KMS-11 (cell line): Measurements from ENCODE around the gene CACNA1I.

Experiments used
- H2AFZ ChIP-seq: fragments of 200-600 bp; sonication (generic); 2 replicates; pipeline ENCODE4 v1.6.1; 2016; ENCODE audit warnings: antibody characterized with exemption, mixed run types, low read depth
- H3K27ac ChIP-seq: fragments of 200-600 bp; sonication (generic); 2 replicates; pipeline ENCODE4 v1.6.1; 2016; ENCODE audit warnings: mild to moderate bottlenecking, mixed run types
- H3K27me3 ChIP-seq: fragments of 200-600 bp; sonication (generic); 2 replicates; pipeline ENCODE4 v1.6.1; 2017; ENCODE audit warnings: mild to moderate bottlenecking, low read depth, mixed run types, moderate library complexity; ENCODE audit not compliant: insufficient read depth
- H3K36me3 ChIP-seq: fragments of 200-600 bp; sonication (generic); 2 replicates; pipeline ENCODE4 v1.6.1; 2017; ENCODE audit warnings: mild to moderate bottlenecking, mixed run types; ENCODE audit not compliant: insufficient read depth
- H3K4me1 ChIP-seq: fragments of 200-600 bp; sonication (generic); 2 replicates; pipeline ENCODE4 v1.6.1; 2016; ENCODE audit warnings: mild to moderate bottlenecking, low read depth, mixed run types; ENCODE audit not compliant: poor library complexity, severe bottlenecking
- H3K4me2 ChIP-seq: fragments of 200-600 bp; sonication (generic); 2 replicates; pipeline ENCODE4 v1.7.0; 2016; ENCODE audit warnings: mild to moderate bottlenecking, mixed run types
- H3K4me3 ChIP-seq: fragments of 200-600 bp; sonication (generic); IDR thresholded peaks from 2 replicates; pipeline ENCODE4 v1.6.1; 2017; ENCODE audit warnings: low read depth, low read length, mixed read lengths; ENCODE audit not compliant: insufficient read depth
- H3K79me2 ChIP-seq: fragments of 200-600 bp; sonication (generic); 2 replicates; pipeline ENCODE4 v1.6.1; 2016; ENCODE audit warnings: low read depth, mixed run types; ENCODE audit not compliant: insufficient read depth
- H3K9ac ChIP-seq: fragments of 200-600 bp; sonication (generic); 2 replicates; pipeline ENCODE4 v1.6.1; 2016; ENCODE audit warnings: mild to moderate bottlenecking, mixed run types
- H4K20me1 ChIP-seq: fragments of 200-600 bp; sonication (generic); 2 replicates; pipeline ENCODE4 v1.6.1; 2016; ENCODE audit warnings: mild to moderate bottlenecking, mixed run types; ENCODE audit not compliant: insufficient read depth
- CTCF ChIP-seq: fragments of 200-600 bp; sonication (generic); conservative IDR thresholded peaks from 2 replicates; pipeline ENCODE4 v1.6.1; 2017; ENCODE audit warnings: low read depth, mild to moderate bottlenecking, antibody characterized with exemption, low read length, moderate library complexity, mixed read lengths

Gene CACNA1I

DNA sequence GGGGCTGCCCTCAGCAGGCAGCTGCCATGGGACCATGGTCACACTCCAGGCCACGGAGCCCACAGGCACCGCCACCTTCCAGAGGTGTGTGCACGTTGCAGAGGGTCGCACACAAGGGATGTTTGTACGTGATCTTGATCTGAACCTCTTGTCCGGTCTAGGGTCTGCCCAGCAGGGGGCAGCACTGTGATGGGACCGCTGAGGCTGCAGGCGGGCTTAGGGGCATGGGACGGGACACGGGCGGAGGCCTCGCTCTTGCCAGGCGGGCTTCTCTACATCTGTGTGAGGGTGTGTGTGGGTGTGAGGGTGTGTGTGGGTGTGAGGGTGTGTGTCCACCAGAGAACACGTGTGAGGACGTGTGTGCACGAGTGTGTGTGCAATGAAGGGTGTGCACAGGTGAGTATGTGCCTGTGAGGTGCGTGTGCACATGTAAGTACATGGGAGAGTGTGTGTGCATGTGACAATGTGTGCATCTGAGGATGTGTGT lies 52.4 kb downstream of the CACNA1I start:
- Histone ChIP-seq H3K27ac (no peak overlapping the region), H2AFZ (no peak overlapping the region), H3K36me3 (no peaks in the 10 kb centered on the region), H3K79me2 (no peaks in the 10 kb centered on the region), H3K4me3 (no peak overlapping the region), H4K20me1 (no peaks in the 10 kb centered on the region), H3K4me1 (no peaks in the 10 kb centered on the region), H3K9ac (no peak overlapping the region), H3K27me3 (peaks cover 40% of the 10 kb centered on the region; the same call in 1 of the 2 replicates), H3K4me2 (no peak overlapping the region)
- TF ChIP-seq CTCF, result no peak; the same call in 1 of the 2 replicates

DNA sequence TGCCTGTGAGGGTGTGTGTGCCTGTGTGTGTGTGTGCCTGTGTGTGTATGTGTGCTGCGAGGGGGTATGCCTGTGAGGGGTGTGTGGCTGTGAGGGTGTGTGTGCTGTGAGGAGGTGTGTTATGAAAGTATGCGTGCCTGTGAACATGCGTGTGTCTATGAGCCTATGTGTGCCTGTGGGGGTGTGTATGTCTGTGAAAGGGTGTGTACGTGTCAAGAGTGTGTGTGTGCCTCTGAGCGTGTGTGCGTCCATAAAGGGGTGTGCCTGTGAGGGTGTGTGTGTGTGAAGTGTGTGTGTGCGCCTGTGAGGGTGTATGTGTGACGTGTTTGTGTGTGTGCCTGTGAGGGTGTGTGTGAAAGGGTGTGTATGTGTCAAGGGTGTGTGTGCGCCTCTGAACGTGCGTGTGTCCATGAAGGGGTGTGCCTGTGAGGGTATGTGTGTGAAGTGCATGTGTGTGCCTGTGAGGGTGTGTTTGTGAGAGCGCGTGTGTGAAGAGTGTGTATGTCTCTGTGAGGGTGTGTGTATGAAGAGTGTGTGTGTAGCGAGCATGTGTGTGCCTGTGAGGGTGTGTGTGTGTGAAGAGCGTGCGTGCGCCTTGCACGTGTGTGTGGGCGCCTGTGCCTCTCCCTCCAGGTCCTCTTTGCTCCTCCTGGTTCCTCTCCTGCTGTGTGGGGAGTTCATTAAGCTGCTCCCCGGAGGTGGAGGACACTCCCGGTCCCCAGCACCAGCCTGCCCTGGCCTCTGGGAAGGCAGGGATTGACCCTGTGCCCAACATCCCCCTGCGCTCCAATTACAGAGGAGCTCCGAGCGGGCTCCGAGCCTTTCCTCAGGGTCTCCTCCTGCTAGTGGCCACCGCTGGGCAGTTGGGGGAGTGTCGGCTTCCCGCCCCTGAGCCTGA lies 53.3 kb downstream of the CACNA1I start:
- H3K9ac ChIP-seq, result no peak overlapping the region
- H3K36me3 ChIP-seq, result no peaks in the 10 kb centered on the region
- no peak for TF ChIP-seq CTCF
- no peaks in the 10 kb centered on the region for H4K20me1 ChIP-seq
- H3K27ac ChIP-seq, result no peak overlapping the region
- H3K27me3 ChIP-seq, result peaks cover 48% of the 10 kb centered on the region; the same call in 1 of the 2 replicates
- no peaks in the 10 kb centered on the region for H3K4me1 ChIP-seq
- H2AFZ ChIP-seq, result no peak overlapping the region
- no peaks in the 10 kb centered on the region for H3K79me2 ChIP-seq
- H3K4me3 ChIP-seq, result no peak overlapping the region
- H3K4me2 ChIP-seq, result no peak overlapping the region

- Histone ChIP-seq H3K4me2 (no peak overlapping the region), H2AFZ (no peak overlapping the region), H3K27me3 (peaks cover 52% of the 10 kb centered on the region; the same call in 1 of the 2 replicates), H3K4me3 (no peak overlapping the region), H3K36me3 (no peaks in the 10 kb centered on the region), H3K4me1 (no peaks in the 10 kb centered on the region), H4K20me1 (no peaks in the 10 kb centered on the region), H3K27ac (no peak overlapping the region), H3K9ac (no peak overlapping the region), H3K79me2 (no peaks in the 10 kb centered on the region)
- TF ChIP-seq CTCF, result no peak
Observed at GRCh38 chr22:39624501-39624821, 53.9 kb downstream of the CACNA1I start.

DNA sequence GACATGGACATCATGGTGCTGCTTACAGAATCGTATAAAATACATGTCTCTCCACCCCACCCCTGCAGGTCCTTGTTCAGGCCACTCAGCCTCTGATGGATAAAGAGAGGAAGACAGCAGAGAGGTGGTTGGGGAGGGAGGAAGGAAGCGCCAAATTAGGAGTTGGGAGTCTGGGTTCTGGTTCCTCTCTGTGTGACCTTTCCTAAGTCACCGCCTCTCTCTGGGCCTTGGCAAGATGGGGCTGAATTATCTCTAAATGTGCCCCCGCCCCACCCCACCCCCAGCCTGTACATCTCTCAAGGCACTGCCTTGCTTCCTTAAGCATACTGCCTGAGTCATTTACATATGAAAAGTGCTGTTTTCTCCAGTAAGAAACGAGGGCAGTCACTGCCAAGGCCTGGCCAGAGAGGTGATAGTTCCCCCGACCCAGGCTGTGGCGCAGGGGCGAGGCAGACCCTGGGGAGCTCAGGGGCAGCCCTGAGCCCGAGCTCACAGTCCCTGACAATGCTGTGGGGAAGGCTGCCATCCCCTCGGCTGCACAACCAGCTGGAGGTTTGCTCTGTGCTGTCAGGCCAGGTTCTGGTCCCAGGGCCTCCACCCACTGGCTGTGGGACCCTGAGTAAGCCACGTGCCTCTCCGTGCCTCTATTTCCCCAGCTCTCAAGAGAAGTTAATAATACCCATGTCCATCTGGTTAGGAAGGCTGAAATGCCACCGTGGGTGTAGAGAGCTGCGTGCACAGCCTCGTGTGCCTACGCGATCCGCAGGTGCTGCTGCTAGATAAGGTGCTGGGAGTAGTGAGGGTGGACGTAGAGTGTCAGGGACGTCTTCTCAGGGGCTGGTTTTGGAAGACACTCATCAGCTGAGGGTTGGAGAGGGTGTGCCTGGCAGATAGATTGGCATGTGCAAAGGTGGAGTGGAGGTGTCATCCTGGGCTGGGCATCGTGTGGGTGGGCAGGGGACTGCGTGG lies 55.3 kb downstream of the CACNA1I start:
- TF ChIP-seq CTCF, result no peak
- H3K27ac ChIP-seq, result no peak overlapping the region
- H3K4me2 ChIP-seq, result no peak overlapping the region
- peaks cover 66% of the 10 kb centered on the region for H3K27me3 ChIP-seq
- no peaks in the 10 kb centered on the region for H3K79me2 ChIP-seq
- no peaks in the 10 kb centered on the region for H3K36me3 ChIP-seq
- H2AFZ ChIP-seq, result no peak overlapping the region
- no peaks in the 10 kb centered on the region for H3K4me1 ChIP-seq
- no peak overlapping the region for H3K4me3 ChIP-seq
- H4K20me1 ChIP-seq, result no peaks in the 10 kb centered on the region
- no peak overlapping the region for H3K9ac ChIP-seq
